ENCODE results near the gene HBZ.
"Not testable (repeated sequence)": the region's sequence is repeated elsewhere in the genome, so short reads cannot be mapped to it uniquely, and the experiment has no call there.

Gene HBZ

GRCh38 chr16:133716-134115 is 18.7 kb upstream of the HBZ start:
- DNase-seq (ENCODE audit: low read depth in 2 of 2, low spot score in 1 of 2) = no peak

- DNase-seq (ENCODE audit: low read depth in 2 of 2, low spot score in 1 of 2) = no peak
Observed at GRCh38 chr16:138049-138417, 14.4 kb upstream of the HBZ start.

GRCh38 chr16:140175-140857 is 12.1 kb upstream of the HBZ start:
- DNase-seq (ENCODE audit: low read depth in 2 of 2, low spot score in 1 of 2) = no peak

DNA sequence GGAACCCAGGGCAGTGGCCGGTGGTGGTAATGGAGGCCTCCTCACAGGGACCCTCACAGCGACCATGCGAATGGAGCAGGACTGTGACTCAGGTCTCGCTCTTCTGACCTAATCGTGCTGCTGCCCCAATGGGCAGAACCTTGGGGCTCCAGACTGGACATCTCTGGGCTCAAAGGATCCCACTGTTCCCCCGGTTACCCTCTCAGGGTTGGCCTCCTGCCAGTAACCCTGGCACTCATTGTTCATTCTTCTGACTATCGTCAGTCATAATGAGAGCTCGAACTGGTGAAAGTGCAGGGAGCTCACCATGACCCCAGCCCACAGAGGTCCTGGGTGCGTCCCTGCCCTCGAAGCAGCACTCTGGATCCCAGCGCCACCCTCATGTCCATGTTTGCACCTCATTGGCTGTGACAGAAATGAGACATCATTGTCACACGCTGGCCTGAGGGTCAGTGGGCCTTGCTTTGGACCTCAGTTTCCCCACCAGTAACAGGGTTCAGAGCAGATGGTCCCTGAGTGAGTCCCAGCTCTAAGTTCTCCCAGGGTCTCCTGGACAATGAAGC is 10.0 kb upstream of the HBZ start:
- no peak for DNase-seq (ENCODE audit: low read depth in 2 of 2, low spot score in 1 of 2)

DNA sequence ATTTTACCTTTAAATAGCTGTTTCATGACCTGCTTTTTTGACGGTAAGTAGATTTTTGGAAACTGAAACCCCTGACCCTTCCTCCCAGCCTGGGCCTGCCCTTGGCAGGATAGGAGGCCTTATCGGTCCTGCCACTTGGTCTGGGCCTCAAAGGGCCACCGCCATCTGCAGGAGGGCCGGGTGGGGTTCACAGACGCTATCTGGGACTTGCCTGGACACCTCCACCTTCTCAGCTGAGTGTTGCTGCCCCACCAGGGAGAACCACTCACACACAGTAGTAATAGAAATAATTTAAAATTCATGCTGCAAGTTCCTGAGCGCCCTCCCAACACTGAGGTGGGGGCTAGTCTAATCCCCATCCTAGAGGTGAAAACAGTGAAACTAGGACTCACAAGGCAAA is 9.4 kb upstream of the HBZ start:
- DNase-seq (ENCODE audit: low read depth in 2 of 2, low spot score in 1 of 2) = no peak

- no peak for DNase-seq (ENCODE audit: low read depth in 2 of 2, low spot score in 1 of 2)
Observed at GRCh38 chr16:143456-143855, 9.0 kb upstream of the HBZ start.

DNA sequence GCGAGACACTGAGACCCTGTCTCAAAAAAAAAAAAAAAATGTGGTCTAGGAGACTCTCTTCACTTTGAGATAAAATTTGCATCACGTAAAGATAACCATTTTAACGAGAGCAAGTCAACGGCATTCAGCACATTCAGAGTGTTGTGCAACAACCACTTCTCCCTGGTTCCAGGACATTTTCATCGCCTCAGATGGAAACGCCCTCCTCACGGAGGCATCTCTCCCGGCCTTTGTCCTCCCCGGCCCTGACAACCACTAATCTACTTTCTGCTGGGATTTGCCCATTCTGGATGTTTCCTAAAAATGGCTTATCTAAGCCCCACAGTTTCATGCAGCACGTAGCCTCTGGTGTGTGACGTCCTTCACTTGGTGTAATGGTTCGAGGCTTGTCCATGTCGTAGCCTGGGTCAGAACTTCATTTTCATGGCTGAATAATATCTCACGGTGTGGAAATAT is 7.6 kb upstream of the HBZ start:
- DNase-seq (ENCODE audit: low read depth in 2 of 2, low spot score in 1 of 2) = no peak

- no peak for DNase-seq (ENCODE audit: low read depth in 2 of 2, low spot score in 1 of 2)
Observed at GRCh38 chr16:146646-147045, 5.8 kb upstream of the HBZ start.

DNA sequence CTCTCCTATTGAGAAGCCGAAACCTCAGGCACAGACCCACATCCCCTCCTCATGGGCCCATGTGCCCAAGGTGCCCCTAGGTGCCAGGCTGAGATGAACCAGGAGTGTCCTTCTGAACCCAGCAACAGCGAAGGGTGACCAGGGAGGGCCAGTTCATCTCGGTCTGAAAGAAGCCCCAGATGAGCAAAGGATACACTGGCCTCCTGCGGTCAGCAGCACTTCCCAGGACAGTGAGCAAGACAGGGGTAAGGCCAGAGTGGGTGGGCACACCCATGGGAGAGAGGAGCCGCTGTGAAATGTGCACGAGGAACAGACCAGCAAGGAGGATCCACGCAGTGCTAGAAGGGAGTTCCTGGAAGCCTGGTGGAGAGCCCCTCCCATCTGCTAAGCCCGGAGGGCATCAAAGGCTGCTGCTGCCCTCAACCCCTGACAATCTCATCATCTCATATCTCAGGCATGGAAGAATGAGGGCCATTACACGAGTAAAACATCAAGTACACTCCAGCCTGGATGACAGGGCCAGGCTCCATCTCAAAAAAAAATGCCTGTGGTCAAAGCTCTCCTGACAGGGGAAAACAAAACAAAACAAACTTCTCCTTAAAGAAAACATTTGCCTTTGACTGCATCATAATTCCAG is 3.3 kb upstream of the HBZ start:
- no peak for DNase-seq (ENCODE audit: low read depth in 2 of 2, low spot score in 1 of 2)

GRCh38 chr16:153129-153521 is 681 bp downstream of the HBZ start:
- DNase-seq (ENCODE audit: low read depth in 2 of 2, low spot score in 1 of 2) = not testable (repeated sequence)

GRCh38 chr16:153550-154216 is 1.2 kb downstream of the HBZ start:
- DNase-seq (ENCODE audit: low read depth in 2 of 2, low spot score in 1 of 2) = not testable (repeated sequence)

GRCh38 chr16:154217-155030 is 2.0 kb downstream of the HBZ start:
- no peak for DNase-seq (ENCODE audit: low read depth in 2 of 2, low spot score in 1 of 2)

- no peak for DNase-seq (ENCODE audit: low read depth in 2 of 2, low spot score in 1 of 2)
Observed at GRCh38 chr16:155031-155398, 2.6 kb downstream of the HBZ start.

DNA sequence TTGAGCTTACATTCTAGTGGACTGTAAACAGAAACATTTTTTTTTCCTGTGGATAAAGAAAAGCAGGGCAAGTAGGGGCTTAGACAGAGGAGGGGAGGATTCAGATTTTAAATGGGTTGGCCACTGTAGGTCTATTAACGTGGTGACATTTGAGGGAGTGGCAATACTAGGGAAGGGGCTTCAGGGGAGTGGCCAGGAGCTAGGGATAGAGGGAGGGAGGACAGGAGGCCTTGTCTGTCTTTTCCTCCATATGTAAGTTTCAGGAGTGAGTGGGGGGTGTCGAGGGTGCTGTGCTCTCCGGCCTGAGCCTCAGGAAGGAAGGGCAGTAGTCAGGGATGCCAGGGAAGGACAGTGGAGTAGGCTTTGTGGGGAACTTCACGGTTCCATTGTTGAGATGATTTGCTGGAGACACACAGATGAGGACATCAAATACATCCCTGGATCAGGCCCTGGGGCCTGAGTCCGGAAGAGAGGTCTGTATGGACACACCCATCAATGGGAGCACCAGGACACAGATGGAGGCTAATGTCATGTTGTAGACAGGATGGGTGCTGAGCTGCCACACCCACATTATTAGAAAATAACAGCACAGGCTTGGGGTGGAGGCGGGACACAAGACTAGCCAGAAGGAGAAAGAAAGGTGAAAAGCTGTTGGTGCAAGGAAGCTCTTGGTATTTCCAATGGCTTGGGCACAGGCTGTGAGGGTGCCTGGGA is 6.8 kb downstream of the HBZ start:
- DNase-seq (ENCODE audit: low read depth in 2 of 2, low spot score in 1 of 2) = no peak

- DNase-seq (ENCODE audit: low read depth in 2 of 2, low spot score in 1 of 2) = not testable (repeated sequence)
Observed at GRCh38 chr16:160242-160641, 7.8 kb downstream of the HBZ start.

- no peak for DNase-seq (ENCODE audit: low read depth in 2 of 2, low spot score in 1 of 2)
Observed at GRCh38 chr16:160691-161190, 8.3 kb downstream of the HBZ start.

DNA sequence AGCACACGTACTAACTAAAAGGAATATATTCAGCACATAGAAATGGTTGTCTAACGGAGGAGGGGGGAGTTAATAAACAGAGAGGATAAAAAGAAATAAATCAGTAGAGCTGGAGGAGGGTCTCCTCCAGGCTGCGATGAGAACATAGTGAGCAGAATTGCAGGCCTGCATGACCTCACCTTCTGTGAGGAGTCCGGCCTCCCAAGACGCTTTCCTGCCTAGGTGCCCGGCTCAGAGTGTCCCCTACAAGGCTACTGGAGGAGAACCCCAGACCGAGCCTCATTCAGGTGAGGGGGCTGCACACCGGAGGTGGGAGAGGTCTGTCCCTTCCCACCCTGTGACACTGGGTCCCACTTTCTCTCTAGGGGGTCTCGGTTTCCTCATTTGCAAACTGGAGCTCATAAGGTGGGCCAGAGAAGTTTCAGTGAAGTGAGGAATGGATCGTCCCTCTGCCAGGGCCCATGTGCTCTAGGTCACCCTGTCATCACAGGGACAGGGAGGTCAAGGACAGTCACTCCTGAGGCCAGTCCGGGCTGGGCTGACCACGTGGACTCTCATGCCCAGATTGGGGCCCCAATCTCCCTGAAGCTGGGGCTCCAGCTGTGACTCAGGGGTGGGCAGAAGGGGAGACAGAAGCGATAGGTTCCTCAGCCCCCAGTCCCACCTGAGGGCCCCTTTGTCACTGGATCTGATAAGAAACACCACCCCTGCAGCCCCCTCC is 10.0 kb downstream of the HBZ start:
- no peak for DNase-seq (ENCODE audit: low read depth in 2 of 2, low spot score in 1 of 2)

DNA sequence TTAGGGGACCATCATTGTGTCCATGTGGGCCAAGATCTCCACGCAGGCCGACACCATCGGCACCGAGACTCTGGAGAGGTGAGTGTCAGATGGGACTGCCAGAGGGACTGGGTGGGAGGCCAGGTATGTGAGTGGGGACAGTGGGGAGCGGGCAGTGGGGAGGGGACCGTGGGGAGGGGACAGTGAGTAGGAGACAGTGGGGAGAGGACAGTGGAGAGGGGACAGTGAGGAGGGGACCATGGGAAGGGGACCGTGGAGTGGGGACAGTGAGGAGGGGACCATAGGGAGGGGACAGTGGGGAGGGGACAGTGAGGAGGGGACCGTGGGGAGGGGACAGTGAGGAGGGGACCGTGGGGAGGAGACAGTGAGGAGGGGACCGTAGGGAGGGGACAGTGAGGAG is 10.7 kb downstream of the HBZ start:
- not testable (repeated sequence) for DNase-seq (ENCODE audit: low read depth in 2 of 2, low spot score in 1 of 2)

DNA sequence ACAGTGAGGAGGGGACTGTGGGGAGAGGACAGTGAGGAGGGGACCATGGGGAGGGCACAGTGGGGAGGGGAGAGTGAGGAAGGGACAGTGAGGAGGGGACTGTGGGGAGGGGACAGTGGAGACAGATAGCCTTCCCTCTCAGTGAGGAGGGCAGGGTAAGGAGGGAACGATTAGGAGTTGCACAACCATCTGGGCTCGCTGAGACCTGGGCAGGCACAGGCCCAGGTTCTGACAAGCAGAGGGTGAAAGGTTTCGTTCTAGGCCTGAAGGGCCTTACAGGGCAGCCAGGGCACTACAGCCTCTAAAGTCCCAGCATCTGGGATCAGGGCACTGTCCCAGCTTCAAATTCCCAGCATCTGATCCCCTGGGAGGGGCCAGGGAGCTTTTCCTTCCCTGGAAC is 11.3 kb downstream of the HBZ start:
- DNase-seq (ENCODE audit: low read depth in 2 of 2, low spot score in 1 of 2) = not testable (repeated sequence)

All from stimulated activated CD8-positive, alpha-beta memory T cell treated with anti-CD3 and anti-CD28 coated beads, Interleukin-4, amount 100 ng/mL, for 1 hour (primary cell).